Astrocyte (in vitro differentiated cells and primary cell): Measurements from ENCODE around the gene EMP2. TPM values are rescaled to one million over a fixed set of nuclear protein-coding genes. Genes with fewer than 3 reads are reported as not detected.

Experiments
- DNase-seq: peaks from one replicate; pipeline ENCODE4 v3.0.0-alpha.2; 2010; ENCODE audit warnings: low read depth
- FAIRE-seq: peaks from 2 replicates; lab custom pipeline; 2011; peaks lifted over from hg19 to GRCh38; lab: Jason Lieb, UNC
- H2AFZ ChIP-seq: 2 replicates; pipeline ENCODE4 v1.6.0; 2012; ENCODE audit warnings: low read depth, low read length, inconsistent platforms
- H3K27ac ChIP-seq: 2 replicates; pipeline ENCODE4 v1.5.1; 2011; ENCODE audit warnings: low read depth, low read length, inconsistent platforms
- H3K27me3 ChIP-seq: 2 replicates; pipeline ENCODE4 v1.6.0; 2011; ENCODE audit warnings: low read length, inconsistent platforms; ENCODE audit not compliant: insufficient read depth
- H3K36me3 ChIP-seq: 2 replicates; pipeline ENCODE4 v1.5.1; 2011; ENCODE audit warnings: low read length, inconsistent platforms; ENCODE audit not compliant: insufficient read depth
- H3K4me1 ChIP-seq: 2 replicates; pipeline ENCODE4 v1.5.1; 2011; ENCODE audit warnings: low read length, inconsistent platforms; ENCODE audit not compliant: insufficient read depth
- H3K4me2 ChIP-seq: 2 replicates; pipeline ENCODE4 v1.6.0; 2012; ENCODE audit warnings: low read length, inconsistent platforms
- H3K4me3 ChIP-seq: 2 replicates; pipeline ENCODE4 v1.5.1; 2011; ENCODE audit warnings: low read depth, mild to moderate bottlenecking, low read length, inconsistent platforms; ENCODE audit not compliant: insufficient read depth
- H3K79me2 ChIP-seq: 2 replicates; pipeline ENCODE4 v1.6.0; 2012; ENCODE audit warnings: mild to moderate bottlenecking, low read length, inconsistent platforms; ENCODE audit not compliant: insufficient read depth
- H3K9ac ChIP-seq: 2 replicates; pipeline ENCODE4 v1.6.0; 2012; ENCODE audit warnings: mild to moderate bottlenecking, low read length, inconsistent platforms
- H3K9me3 ChIP-seq: 2 replicates; pipeline ENCODE4 v1.5.1; 2012; ENCODE audit warnings: low read depth, mild to moderate bottlenecking, low read length, inconsistent platforms; ENCODE audit not compliant: insufficient read depth
- H4K20me1 ChIP-seq: 2 replicates; pipeline ENCODE4 v1.6.0; 2012; ENCODE audit warnings: low read length, inconsistent platforms; ENCODE audit not compliant: insufficient read depth
- H3K27ac Mint-ChIP-seq: one replicate; pipeline ENCODE4 v1.8.0; 2021; ENCODE audit warnings: mild to moderate bottlenecking, mixed read lengths; ENCODE audit not compliant: unreplicated experiment
- H3K27me3 Mint-ChIP-seq: one replicate; pipeline ENCODE4 v1.8.0; 2021; ENCODE audit warnings: low read depth, mixed read lengths; ENCODE audit not compliant: unreplicated experiment
- H3K36me3 Mint-ChIP-seq: one replicate; pipeline ENCODE4 v1.8.0; 2021; ENCODE audit warnings: low read depth, mixed read lengths; ENCODE audit not compliant: unreplicated experiment
- H3K4me1 Mint-ChIP-seq: one replicate; pipeline ENCODE4 v1.8.0; 2021; ENCODE audit warnings: low read depth, mixed read lengths; ENCODE audit not compliant: unreplicated experiment
- H3K4me3 Mint-ChIP-seq: one replicate; pipeline ENCODE4 v1.8.0; 2021; ENCODE audit warnings: mild to moderate bottlenecking, moderate library complexity, mixed read lengths; ENCODE audit not compliant: unreplicated experiment
- H3K9me3 Mint-ChIP-seq: one replicate; pipeline ENCODE4 v1.8.0; 2021; ENCODE audit warnings: mild to moderate bottlenecking, mixed read lengths; ENCODE audit not compliant: unreplicated experiment
- EZH2 ChIP-seq: IDR thresholded peaks from 2 replicates; pipeline ENCODE4 v1.6.1; 2012; ENCODE audit warnings: mild to moderate bottlenecking, low read length, inconsistent platforms; ENCODE audit not compliant: insufficient read depth
- total RNA-seq: library from RNA; stranded (reverse); gene quantifications from 2 replicates; pipeline ENCODE4 v1.2.1, GENCODE V29; 2021
- TF ChIP-seq, protein P1 (sequence below): IDR thresholded peaks from 2 replicates; pipeline ENCODE4 v1.5.1; 2011; ENCODE audit warnings: low read depth, mild to moderate bottlenecking, inconsistent platforms, low read length, moderate library complexity; ENCODE audit not compliant: insufficient read depth

Gene EMP2
- total RNA-seq, 1 donor from 2014 or later = 1.7 TPM

- Mint-ChIP-seq H3K4me1 (no peaks in the 10 kb centered on the region), H3K27me3 (peaks cover 5% of the 10 kb centered on the region), H3K27ac (no peak overlapping the region), H3K9me3 (peaks cover 7% of the 10 kb centered on the region), H3K4me3 (no peak overlapping the region), H3K36me3 (peaks cover 1% of the 10 kb centered on the region)
- H3K4me2 ChIP-seq = no peak overlapping the region
- H3K9me3 ChIP-seq = peaks cover 2% of the 10 kb centered on the region
- H3K79me2 ChIP-seq = no peaks in the 10 kb centered on the region
- no peaks in the 10 kb centered on the region for H3K4me1 ChIP-seq
- H3K4me3 ChIP-seq = no peak overlapping the region
- no peak overlapping the region for H3K27ac ChIP-seq
- TF ChIP-seq EZH2 = no peak
- TF ChIP-seq, protein P1, sequence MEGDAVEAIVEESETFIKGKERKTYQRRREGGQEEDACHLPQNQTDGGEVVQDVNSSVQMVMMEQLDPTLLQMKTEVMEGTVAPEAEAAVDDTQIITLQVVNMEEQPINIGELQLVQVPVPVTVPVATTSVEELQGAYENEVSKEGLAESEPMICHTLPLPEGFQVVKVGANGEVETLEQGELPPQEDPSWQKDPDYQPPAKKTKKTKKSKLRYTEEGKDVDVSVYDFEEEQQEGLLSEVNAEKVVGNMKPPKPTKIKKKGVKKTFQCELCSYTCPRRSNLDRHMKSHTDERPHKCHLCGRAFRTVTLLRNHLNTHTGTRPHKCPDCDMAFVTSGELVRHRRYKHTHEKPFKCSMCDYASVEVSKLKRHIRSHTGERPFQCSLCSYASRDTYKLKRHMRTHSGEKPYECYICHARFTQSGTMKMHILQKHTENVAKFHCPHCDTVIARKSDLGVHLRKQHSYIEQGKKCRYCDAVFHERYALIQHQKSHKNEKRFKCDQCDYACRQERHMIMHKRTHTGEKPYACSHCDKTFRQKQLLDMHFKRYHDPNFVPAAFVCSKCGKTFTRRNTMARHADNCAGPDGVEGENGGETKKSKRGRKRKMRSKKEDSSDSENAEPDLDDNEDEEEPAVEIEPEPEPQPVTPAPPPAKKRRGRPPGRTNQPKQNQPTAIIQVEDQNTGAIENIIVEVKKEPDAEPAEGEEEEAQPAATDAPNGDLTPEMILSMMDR = no peak
- no peaks in the 10 kb centered on the region for H3K27me3 ChIP-seq
- H3K9ac ChIP-seq = no peak overlapping the region
- H2AFZ ChIP-seq = no peak overlapping the region
- no peak for FAIRE-seq
- no peaks in the 10 kb centered on the region for H3K36me3 ChIP-seq
- no peak for DNase-seq
- H4K20me1 ChIP-seq = no peaks in the 10 kb centered on the region
These were observed 28.5 kb downstream of the EMP2 start for GRCh38 chr16:10551881-10552280.

GRCh38 chr16:10548404-10548803, 32.0 kb downstream of the EMP2 start:
- Histone ChIP-seq H3K9me3 (peaks cover 2% of the 10 kb centered on the region), H3K4me2 (no peak overlapping the region), H3K27ac (no peak overlapping the region), H3K4me1 (no peaks in the 10 kb centered on the region), H4K20me1 (no peaks in the 10 kb centered on the region), H3K36me3 (no peaks in the 10 kb centered on the region), H3K4me3 (no peak overlapping the region), H3K79me2 (no peaks in the 10 kb centered on the region), H2AFZ (no peak overlapping the region), H3K27me3 (no peaks in the 10 kb centered on the region), H3K9ac (no peak overlapping the region)
- Mint-ChIP-seq H3K27ac (no peak overlapping the region), H3K4me1 (no peaks in the 10 kb centered on the region), H3K9me3 (peaks cover 7% of the 10 kb centered on the region), H3K4me3 (no peak overlapping the region), H3K36me3 (peaks cover 2% of the 10 kb centered on the region), H3K27me3 (peaks cover 5% of the 10 kb centered on the region)
- TF ChIP-seq, protein P1 = no peak
- no peak for FAIRE-seq
- DNase-seq = no peak

DNA sequence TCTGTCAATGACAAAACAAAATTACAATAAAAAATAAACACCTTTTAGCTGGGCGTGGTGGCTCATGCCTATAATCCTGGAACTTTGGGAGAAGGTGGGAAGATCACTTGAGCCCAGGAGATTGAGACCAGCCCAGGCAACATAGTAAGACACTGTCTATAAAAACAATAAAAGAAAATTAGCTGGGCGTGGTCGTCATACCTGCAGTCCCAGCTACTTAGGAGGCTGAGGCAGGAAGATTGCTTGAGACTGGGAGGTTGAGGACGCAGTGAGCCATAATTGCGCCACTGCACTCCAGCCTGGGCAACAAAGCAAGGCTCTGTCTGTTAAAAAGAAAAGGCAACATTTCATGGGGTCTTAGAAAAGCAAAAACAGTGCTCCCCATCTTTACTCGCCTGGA, 32.7 kb downstream of the EMP2 start:
- peaks cover 3% of the 10 kb centered on the region for H3K36me3 Mint-ChIP-seq
- no peak overlapping the region for H3K27ac ChIP-seq

More for the DNA sequence above, 32.7 kb downstream of the EMP2 start:
- Histone ChIP-seq H3K79me2 (no peaks in the 10 kb centered on the region), H3K9ac (no peak overlapping the region), H3K4me1 (no peaks in the 10 kb centered on the region), H3K4me3 (no peak overlapping the region), H3K9me3 (peaks cover 2% of the 10 kb centered on the region), H3K27me3 (no peaks in the 10 kb centered on the region), H4K20me1 (no peaks in the 10 kb centered on the region), H2AFZ (no peak overlapping the region), H3K36me3 (no peaks in the 10 kb centered on the region), H3K4me2 (no peak overlapping the region)
- FAIRE-seq = no peak
- peaks cover 1% of the 10 kb centered on the region for H3K27me3 Mint-ChIP-seq
- H3K4me1 Mint-ChIP-seq = no peaks in the 10 kb centered on the region
- H3K9me3 Mint-ChIP-seq = peaks cover 3% of the 10 kb centered on the region
- no peak for DNase-seq
- TF ChIP-seq EZH2 = no peak
- TF ChIP-seq, protein P1 = no peak
- no peak overlapping the region for H3K27ac Mint-ChIP-seq
- no peak overlapping the region for H3K4me3 Mint-ChIP-seq
